Stomach (tissue), 4 donors: ENCODE data around the gene RETREG3.

Experiments
- CTCF ChIP-seq, 7 experiments: fragments of 450-650 bp in 4 of 7; fragments of 200-600 bp in 3 of 7; sonication (generic) in 3 of 7; IDR thresholded peaks; one replicate each; pipeline ENCODE4 v1.5.1; 2016 to 2019; ENCODE audit warnings: antibody characterized with exemption in 7 of 7, control low read depth in 2 of 7, mild to moderate bottlenecking in 1 of 7
- EP300 ChIP-seq: sonication (generic); formaldehyde crosslinking; IDR thresholded peaks from one replicate; pipeline ENCODE4 v1.6.1; 2017; ENCODE audit warnings: antibody characterized with exemption
- POLR2AphosphoS5 ChIP-seq, 3 donors: sonication (generic); formaldehyde crosslinking; IDR thresholded peaks; one replicate each; pipeline ENCODE4 v1.6.1; 2016; ENCODE audit warnings: antibody characterized with exemption in 3 of 3

GRCh38 chr17:42629411-42630009 lies 20.3 kb upstream of the RETREG3 start:
- TF ChIP-seq CTCF (IDR thresholded peaks at IDR 0.05): no peak
- TF ChIP-seq POLR2AphosphoS5 (IDR thresholded peaks at IDR 0.05): peak in 2 of 3 donors; percentile 21 to 42
- TF ChIP-seq EP300: no peak
